Testis (tissue), 2 donors: ENCODE results near the gene ADAMTSL1.

Experiments used
- CTCF ChIP-seq, 3 experiments: fragments of 450-650 bp in 2 of 3; fragments of 200-600 bp in 1 of 3; sonication (generic) in 1 of 3; IDR thresholded peaks; one replicate each; pipeline ENCODE4 v1.5.1; 2016 to 2019; ENCODE audit warnings: antibody characterized with exemption in 3 of 3, mild to moderate bottlenecking in 2 of 3, moderate library complexity in 1 of 3
- POLR2A ChIP-seq: fragments of 450-650 bp; IDR thresholded peaks from one replicate; pipeline ENCODE4 v1.6.1; 2017; ENCODE audit warnings: antibody characterized with exemption, mild to moderate bottlenecking, moderate library complexity

GRCh38 chr9:18941060-18941740 is 467.2 kb downstream of the ADAMTSL1 start:
- no peak for TF ChIP-seq CTCF (IDR thresholded peaks at IDR 0.05)
- no peak for TF ChIP-seq POLR2A
